Stimulated activated naive CD8-positive, alpha-beta T cell treated with anti-CD3 and anti-CD28 coated beads, Interleukin-15, amount 100 ng/mL, for 72 hours (primary cell): Measurements from ENCODE around the gene C4B.
"Not testable (repeated sequence)": the region's sequence is repeated elsewhere in the genome, so short reads cannot be mapped to it uniquely, and the experiment has no call there.

ENCODE experiments used
- ATAC-seq: fragments of 150-1000 bp; cut with Tn5 transposase; 2 replicates; pipeline ENCODE4 v1.10.0; 2021; ENCODE audit warnings: mild to moderate bottlenecking, moderate library complexity
- DNase-seq, 2 donors: peaks; one replicate each; pipeline ENCODE4 v3.0.0; 2021 to 2022
- H3K27ac Mint-ChIP-seq, 2 donors: one replicate each; pipeline ENCODE4 v1.8.0; 2022; ENCODE audit warnings: mild to moderate bottlenecking in 2 of 2, mixed read lengths in 2 of 2, moderate library complexity in 2 of 2
- H3K27me3 Mint-ChIP-seq: one replicate; pipeline ENCODE4 v1.8.0; 2022; ENCODE audit warnings: mixed read lengths
- H3K4me1 Mint-ChIP-seq: one replicate; pipeline ENCODE4 v1.8.0; 2022; ENCODE audit warnings: mild to moderate bottlenecking, mixed read lengths
- H3K4me3 Mint-ChIP-seq, 2 donors: one replicate each; pipeline ENCODE4 v1.8.0; 2022; ENCODE audit warnings: mild to moderate bottlenecking in 2 of 2, mixed read lengths in 2 of 2, moderate library complexity in 1 of 2
- H3K9me3 Mint-ChIP-seq, 2 donors: one replicate each; pipeline ENCODE4 v1.8.0; 2022; ENCODE audit warnings: mixed read lengths in 2 of 2

Gene C4B

GRCh38 chr6:32007086-32007485, 7.5 kb upstream of the C4B start:
- peaks cover 11% of the 10 kb centered on the region for H3K4me1 Mint-ChIP-seq
- H3K4me3 Mint-ChIP-seq, H3K27me3 Mint-ChIP-seq, ATAC-seq, DNase-seq, H3K9me3 Mint-ChIP-seq, H3K27ac Mint-ChIP-seq: not testable (repeated sequence)

DNA sequence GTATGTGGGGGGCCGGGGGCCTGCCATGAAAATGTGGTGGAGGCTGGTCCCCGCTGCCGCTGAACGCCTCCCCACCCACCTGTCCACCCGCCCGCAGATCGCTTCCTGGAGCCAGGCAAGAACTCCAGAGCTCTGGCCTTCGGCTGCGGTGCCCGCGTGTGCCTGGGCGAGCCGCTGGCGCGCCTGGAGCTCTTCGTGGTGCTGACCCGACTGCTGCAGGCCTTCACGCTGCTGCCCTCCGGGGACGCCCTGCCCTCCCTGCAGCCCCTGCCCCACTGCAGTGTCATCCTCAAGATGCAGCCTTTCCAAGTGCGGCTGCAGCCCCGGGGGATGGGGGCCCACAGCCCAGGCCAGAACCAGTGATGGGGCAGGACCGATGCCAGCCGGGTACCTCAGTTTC, 6.6 kb upstream of the C4B start:
- not testable (repeated sequence) for H3K27me3 Mint-ChIP-seq, ATAC-seq, DNase-seq, H3K9me3 Mint-ChIP-seq, H3K27ac Mint-ChIP-seq, H3K4me3 Mint-ChIP-seq
- H3K4me1 Mint-ChIP-seq, result peaks cover 11% of the 10 kb centered on the region

DNA sequence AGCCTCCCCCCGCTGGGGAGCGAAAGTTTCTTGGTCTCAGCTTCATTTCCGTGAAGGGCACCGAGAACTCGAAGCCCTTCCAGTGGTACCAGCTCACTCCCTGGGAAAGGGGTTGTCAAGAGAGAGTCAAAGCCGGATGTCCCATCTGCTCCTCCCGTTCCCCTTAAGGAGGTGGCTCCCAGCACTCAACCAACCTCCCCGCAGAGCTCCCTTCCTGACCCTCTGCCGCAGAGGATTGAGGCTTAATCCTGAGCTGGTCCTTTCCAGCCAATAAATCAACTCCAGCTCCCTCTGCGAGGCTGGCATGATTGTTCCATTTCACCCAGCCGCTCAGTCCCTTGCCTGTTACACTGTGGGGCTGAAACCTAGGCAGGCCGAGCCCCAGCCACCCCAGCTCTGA, 6.0 kb upstream of the C4B start:
- not testable (repeated sequence) for ATAC-seq, H3K9me3 Mint-ChIP-seq, H3K4me3 Mint-ChIP-seq, H3K27me3 Mint-ChIP-seq, DNase-seq, H3K27ac Mint-ChIP-seq
- H3K4me1 Mint-ChIP-seq, result peaks cover 11% of the 10 kb centered on the region

GRCh38 chr6:32009537-32009936, 5.1 kb upstream of the C4B start:
- H3K27me3 Mint-ChIP-seq, H3K9me3 Mint-ChIP-seq, H3K4me3 Mint-ChIP-seq: not testable (repeated sequence)

DNA sequence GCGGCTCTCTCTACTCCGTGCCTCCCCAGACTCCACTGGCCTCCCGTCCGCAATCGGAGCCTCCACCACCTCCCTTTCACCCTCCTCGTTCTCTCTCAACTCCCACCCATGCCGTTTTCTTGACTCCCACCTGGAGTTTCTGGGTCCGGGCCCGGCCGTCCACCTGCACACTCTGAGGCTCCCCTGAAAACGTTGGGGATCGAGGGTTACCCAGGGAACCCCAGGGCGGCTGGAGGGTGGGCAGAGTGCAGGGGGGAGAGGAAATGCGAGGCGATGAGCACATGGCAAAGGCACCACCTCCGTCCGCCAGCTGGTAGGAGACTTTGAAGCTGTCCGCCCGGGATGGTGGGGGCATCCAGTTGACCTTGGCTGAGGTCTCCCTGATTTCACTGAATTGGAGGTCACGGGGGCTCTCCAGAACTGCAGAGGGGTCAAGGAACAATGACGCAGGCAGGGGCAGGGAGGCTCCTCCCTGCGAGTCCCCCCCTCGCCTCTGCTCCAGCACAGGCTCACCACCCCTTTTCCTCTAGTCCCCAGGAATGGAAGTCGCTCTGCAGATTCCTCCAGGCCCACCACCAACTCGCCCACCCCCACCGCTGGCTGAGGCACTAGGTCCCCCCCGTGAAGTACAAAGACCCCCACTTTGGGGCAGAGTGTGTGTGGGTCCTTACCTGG, 3.6 kb upstream of the C4B start:
- H3K4me1 Mint-ChIP-seq, ATAC-seq, H3K4me3 Mint-ChIP-seq, DNase-seq, H3K27ac Mint-ChIP-seq, H3K27me3 Mint-ChIP-seq, H3K9me3 Mint-ChIP-seq: not testable (repeated sequence)

More at GRCh38 chr6:32009537-32009936, 5.1 kb upstream of the C4B start:
- H3K27ac Mint-ChIP-seq, DNase-seq, ATAC-seq, H3K4me1 Mint-ChIP-seq: not testable (repeated sequence)

DNA sequence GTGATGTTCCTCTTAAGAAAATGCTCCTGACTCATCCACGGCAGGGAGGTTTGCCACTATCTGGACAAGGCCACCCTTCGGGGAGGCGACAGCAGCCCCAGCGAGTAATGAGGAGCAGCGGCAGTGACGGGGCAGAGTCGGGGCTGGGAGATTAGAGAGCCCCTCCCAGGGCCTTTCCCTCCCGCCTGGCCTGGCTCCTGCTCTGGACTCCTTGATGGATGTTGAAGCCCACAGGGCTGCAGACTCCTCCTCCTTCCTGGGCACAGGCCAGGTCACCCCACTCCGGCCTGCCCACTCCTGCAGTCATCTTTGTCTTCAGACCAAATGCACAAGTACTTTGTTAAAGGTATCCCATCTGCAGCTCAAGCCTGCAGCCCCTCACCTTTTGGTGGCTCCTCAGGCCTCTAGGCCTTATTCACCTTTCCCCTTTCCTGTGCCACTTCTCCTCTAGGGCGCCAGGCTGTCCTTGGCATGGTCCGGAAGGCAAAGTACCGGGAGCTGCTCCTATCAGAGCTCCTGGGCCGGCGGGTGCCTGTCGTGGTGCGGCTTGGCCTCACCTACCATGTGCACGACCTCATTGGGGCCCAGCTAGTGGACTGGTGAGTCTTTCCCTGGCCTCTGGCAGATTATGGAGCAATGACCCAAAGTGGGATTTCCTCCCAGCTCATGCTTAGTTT, 1.5 kb upstream of the C4B start:
- not testable (repeated sequence) for H3K4me3 Mint-ChIP-seq, DNase-seq, H3K27me3 Mint-ChIP-seq, H3K9me3 Mint-ChIP-seq, ATAC-seq, H3K4me1 Mint-ChIP-seq, H3K27ac Mint-ChIP-seq

DNA sequence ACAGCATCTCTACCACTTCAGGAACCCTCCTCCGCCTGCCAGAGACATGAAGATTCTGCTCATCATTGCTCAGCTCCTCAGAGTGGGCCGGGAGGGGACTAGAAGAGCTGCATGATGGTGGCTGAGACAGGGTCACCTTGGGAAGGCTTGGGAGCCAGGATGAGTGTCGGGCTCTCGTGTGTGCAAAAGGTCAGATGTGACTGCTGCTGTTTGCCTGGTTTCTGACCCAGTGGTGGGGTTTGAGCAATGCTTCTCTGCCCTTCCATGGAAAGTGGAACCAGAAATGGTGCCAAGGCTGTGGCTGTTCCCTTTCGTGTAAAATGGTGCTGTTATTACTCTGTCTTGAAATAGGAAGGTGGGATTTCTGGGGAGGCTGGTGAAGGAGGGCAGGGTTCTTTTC, 857 bp upstream of the C4B start:
- H3K27ac Mint-ChIP-seq, H3K4me3 Mint-ChIP-seq, H3K27me3 Mint-ChIP-seq, H3K4me1 Mint-ChIP-seq, ATAC-seq, H3K9me3 Mint-ChIP-seq, DNase-seq: not testable (repeated sequence)

GRCh38 chr6:32022100-32022499, 7.5 kb downstream of the C4B start:
- H3K4me3 Mint-ChIP-seq, H3K27ac Mint-ChIP-seq, H3K9me3 Mint-ChIP-seq, H3K27me3 Mint-ChIP-seq, DNase-seq, ATAC-seq, H3K4me1 Mint-ChIP-seq: not testable (repeated sequence)

GRCh38 chr6:32028631-32029030, 14.0 kb downstream of the C4B start:
- not testable (repeated sequence) for DNase-seq, H3K27me3 Mint-ChIP-seq, H3K9me3 Mint-ChIP-seq, H3K4me3 Mint-ChIP-seq, H3K27ac Mint-ChIP-seq, ATAC-seq, H3K4me1 Mint-ChIP-seq

DNA sequence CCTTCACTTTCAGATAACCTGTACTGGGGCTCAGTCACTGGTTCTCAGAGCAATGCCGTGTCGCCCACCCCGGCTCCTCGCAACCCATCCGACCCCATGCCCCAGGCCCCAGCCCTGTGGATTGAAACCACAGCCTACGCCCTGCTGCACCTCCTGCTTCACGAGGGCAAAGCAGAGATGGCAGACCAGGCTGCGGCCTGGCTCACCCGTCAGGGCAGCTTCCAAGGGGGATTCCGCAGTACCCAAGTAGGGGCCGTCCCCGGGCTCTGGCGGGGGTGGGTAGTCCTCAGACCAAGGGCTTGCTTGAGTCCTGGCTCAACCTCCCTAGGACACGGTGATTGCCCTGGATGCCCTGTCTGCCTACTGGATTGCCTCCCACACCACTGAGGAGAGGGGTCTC, 15.0 kb downstream of the C4B start:
- not testable (repeated sequence) for H3K4me1 Mint-ChIP-seq, DNase-seq, H3K27me3 Mint-ChIP-seq, ATAC-seq, H3K4me3 Mint-ChIP-seq, H3K9me3 Mint-ChIP-seq, H3K27ac Mint-ChIP-seq

DNA sequence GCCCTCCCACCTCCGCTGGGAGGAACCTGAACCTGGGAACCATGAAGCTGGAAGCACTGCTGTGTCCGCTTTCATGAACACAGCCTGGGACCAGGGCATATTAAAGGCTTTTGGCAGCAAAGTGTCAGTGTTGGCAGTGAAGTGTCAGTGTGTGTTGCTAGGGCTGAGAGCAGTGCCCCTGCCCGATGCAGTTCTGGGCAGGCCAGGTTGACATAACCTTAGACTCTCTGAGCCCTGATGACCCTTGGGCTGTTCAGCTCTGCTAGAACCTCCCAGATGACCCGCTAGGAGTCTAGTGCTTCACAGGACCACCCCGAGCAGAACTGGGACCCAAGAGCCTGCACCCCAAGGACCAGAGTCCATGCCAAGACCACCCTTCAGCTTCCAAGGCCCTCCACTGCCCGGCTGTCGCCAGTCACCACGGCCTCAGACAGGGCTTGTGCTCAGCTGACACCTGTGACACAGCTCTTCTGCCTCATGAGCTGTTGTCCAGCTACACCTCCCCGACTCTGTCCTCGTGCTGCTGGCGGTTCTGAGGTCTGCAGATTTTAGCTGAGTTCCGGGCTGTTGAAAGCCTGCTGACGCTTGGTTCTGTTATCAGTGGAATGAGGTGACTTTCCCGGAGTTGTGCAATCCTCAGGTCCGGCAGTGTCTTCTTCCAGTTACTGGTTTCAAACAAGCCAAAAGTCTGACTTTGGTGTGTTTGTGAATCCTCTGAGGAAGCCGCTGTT, 20.9 kb downstream of the C4B start:
- not testable (repeated sequence) for DNase-seq, H3K27ac Mint-ChIP-seq

GRCh38 chr6:32037136-32037535, 22.5 kb downstream of the C4B start:
- not testable (repeated sequence) for DNase-seq, H3K27ac Mint-ChIP-seq, ATAC-seq, H3K4me3 Mint-ChIP-seq, H3K9me3 Mint-ChIP-seq, H3K27me3 Mint-ChIP-seq
- peaks cover 11% of the 10 kb centered on the region for H3K4me1 Mint-ChIP-seq

More for the DNA sequence above, 20.9 kb downstream of the C4B start:
- H3K4me1 Mint-ChIP-seq, result peaks cover 11% of the 10 kb centered on the region
- H3K9me3 Mint-ChIP-seq, H3K4me3 Mint-ChIP-seq, ATAC-seq, H3K27me3 Mint-ChIP-seq: not testable (repeated sequence)

DNA sequence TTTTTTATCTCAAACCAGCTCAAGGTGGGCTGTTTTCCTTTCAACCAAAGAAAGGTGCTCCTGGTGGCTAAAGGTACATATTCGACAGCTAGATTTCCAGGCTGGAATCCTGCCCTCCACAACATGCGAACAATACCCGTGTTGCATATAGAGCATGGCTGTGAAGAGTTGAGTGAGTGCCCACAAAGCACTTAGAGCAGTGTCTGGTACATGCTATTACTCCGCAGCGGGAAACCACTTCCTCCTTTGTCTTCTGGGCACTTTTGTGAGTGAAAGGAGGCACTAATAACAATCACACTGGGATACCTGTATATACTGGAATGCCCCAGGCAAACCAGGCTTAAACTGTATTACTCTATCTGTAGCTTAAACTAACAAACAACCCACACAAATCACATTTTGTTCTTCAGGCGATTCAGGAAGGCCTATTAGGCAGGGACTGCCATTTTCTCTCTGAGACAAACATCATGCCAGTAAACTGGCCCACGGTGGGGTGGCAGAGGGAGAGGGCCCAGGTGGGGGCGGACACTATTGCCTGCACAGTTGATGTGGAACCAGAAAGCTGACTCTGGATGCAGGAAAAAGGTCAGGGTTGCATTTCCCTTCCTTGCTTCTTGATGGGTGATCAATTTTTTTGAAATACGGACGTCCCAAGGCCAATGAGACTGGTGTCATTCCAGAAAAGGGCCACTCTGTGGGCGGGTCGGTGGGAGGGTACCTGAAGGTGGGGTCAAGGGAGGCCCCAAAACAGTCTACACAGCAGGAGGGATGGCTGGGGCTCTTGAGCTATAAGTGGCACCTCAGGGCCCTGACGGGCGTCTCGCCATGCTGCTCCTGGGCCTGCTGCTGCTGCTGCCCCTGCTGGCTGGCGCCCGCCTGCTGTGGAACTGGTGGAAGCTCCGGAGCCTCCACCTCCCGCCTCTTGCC, 23.3 kb downstream of the C4B start, which contains the start of gene CYP21A2:
CYP21A2 (plus strand) TSS at position 818 of the 927 bp plus-strand sequence; CDS start at position 826, 8 bp downstream.
- ATAC-seq, result peak; percentile 86
- not testable (repeated sequence) for H3K27me3 Mint-ChIP-seq, H3K9me3 Mint-ChIP-seq, H3K4me3 Mint-ChIP-seq, DNase-seq
- Mint-ChIP-seq H3K27ac (peak within 1 kb of the TSS in 1 of 2 donors; percentile 52), H3K4me1 (peaks cover 11% of the 10 kb centered on the region)

DNA sequence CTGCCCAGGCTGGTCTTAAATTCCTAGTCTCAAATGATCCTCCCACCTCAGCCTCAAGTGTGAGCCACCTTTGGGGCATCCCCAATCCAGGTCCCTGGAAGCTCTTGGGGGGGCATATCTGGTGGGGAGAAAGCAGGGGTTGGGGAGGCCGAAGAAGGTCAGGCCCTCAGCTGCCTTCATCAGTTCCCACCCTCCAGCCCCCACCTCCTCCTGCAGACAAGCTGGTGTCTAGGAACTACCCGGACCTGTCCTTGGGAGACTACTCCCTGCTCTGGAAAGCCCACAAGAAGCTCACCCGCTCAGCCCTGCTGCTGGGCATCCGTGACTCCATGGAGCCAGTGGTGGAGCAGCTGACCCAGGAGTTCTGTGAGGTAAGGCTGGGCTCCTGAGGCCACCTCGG, 24.3 kb downstream of the C4B start:
- peaks cover 11% of the 10 kb centered on the region for H3K4me1 Mint-ChIP-seq
- not testable (repeated sequence) for H3K9me3 Mint-ChIP-seq, DNase-seq, H3K27ac Mint-ChIP-seq, H3K4me3 Mint-ChIP-seq, ATAC-seq, H3K27me3 Mint-ChIP-seq
